ENCODE data around the gene M1AP.

Gene M1AP

GRCh38 chr2:74551942-74552913, 95.9 kb downstream of the M1AP start:
- Histone ChIP-seq H3K36me3 (peaks cover 21% of the 10 kb centered on the region), H3K9me3 (peaks cover 20% of the 10 kb centered on the region), H3K4me2 (peak overlapping the region; percentile 97), H3K27me3 (peaks cover 45% of the 10 kb centered on the region), H3K27ac (peak overlapping the region; percentile 80; the same call in 1 of the 2 replicates), H3K4me3 (no peak overlapping the region), H4K20me1 (peaks cover 22% of the 10 kb centered on the region), H3K4me1 (peaks cover 33% of the 10 kb centered on the region), H3K9ac (no peak overlapping the region; the same call in 1 of the 2 replicates)
- TF ChIP-seq Cebpa-rat (IDR thresholded peaks at IDR 0.05), result no peak

DNA sequence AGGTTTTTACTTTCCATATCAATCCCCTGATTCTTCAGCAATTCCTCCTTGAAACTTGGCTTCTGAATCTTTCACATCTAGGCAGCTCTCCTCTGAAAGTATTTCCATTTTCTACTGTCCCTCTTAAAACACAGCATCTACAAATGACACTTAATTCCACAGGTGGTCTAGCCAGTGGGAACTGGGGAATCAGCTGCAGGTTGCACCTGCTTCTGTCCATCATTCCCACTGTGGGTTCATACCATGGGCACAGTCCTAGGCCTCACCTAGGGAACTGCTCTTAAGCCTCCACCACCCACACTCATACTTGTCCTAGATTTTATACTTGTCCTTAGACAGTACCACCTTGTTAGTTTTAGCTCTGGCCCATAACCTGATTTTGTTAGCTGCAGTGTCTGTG, 96.6 kb downstream of the M1AP start:
- H3K27ac ChIP-seq, result no peak overlapping the region
- peaks cover 15% of the 10 kb centered on the region; the same call in 1 of the 2 replicates for H4K20me1 ChIP-seq
- H3K9me3 ChIP-seq, result peaks cover 20% of the 10 kb centered on the region
- peak overlapping the region; percentile 97 for H3K4me2 ChIP-seq
- peaks cover 33% of the 10 kb centered on the region for H3K4me1 ChIP-seq
- TF ChIP-seq Cebpa-rat (IDR thresholded peaks at IDR 0.05), result no peak
- H3K27me3 ChIP-seq, result peaks cover 52% of the 10 kb centered on the region
- H3K4me3 ChIP-seq, result no peak overlapping the region
- H3K9ac ChIP-seq, result no peak overlapping the region
- H3K36me3 ChIP-seq, result peaks cover 14% of the 10 kb centered on the region

- no peak for TF ChIP-seq Cebpa-rat (IDR thresholded peaks at IDR 0.05)
- no peak overlapping the region for H3K9ac ChIP-seq
- peaks cover 20% of the 10 kb centered on the region for H3K9me3 ChIP-seq
- H3K36me3 ChIP-seq, result peaks cover 8% of the 10 kb centered on the region; the same call in 1 of the 2 replicates
- H3K4me2 ChIP-seq, result no peak overlapping the region
- H3K27ac ChIP-seq, result no peak overlapping the region
- H3K4me1 ChIP-seq, result peaks cover 26% of the 10 kb centered on the region
- peaks cover 65% of the 10 kb centered on the region for H3K27me3 ChIP-seq
- H3K4me3 ChIP-seq, result no peak overlapping the region
- peaks cover 2% of the 10 kb centered on the region; the same call in 1 of the 2 replicates for H4K20me1 ChIP-seq
These were observed 97.9 kb downstream of the M1AP start for GRCh38 chr2:74550231-74550630.

DNA sequence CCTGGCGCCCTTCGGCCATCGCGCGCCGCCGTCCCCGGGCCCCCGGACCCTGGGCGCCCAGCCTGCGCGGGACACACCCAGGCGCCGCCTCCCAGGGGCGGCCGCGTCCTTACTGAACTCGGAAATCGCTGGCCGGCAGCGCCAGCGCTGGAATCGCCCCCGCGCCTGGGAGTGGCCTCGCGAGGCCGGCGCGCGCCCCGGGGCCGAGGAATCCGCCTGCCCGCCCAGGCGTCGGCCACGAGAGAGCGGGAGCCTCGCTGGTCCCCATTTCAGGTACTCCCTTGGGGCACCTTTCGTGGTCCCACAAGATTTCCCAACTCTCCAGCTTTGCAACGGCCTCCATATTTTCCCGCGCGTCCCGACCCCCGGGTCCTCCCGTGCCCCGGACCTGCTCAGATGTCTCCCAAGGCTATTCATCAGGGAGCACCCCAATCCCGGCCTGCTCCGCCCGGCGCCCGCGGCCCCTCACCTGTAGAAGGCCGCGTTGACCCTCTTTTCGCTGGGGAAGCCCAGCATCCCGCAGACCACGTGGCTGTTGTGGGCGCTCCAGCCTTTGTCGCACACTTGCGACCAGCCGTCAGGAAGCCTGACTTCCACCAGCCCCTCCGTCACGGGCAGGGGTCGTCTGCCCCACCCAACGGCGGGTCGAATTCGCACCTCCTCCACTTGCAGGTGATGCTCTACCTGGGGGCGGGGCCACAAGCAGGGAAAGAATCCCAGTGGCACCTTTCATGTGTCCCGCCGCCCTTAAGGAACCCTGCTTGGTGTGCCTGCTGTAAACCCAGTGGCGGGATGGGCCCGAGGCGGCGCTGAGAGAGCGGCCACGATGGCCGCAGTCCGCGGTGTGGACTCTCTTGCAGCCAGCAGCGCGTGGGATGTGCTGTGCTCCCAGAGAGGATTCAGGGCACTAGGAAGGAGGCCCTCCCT, 99.0 kb downstream of the M1AP start:
- Histone ChIP-seq H3K27ac (no peak overlapping the region), H3K4me2 (no peak overlapping the region), H3K4me3 (peak overlapping the region; percentile 39; the same call in 1 of the 2 replicates), H3K27me3 (peaks cover 67% of the 10 kb centered on the region), H3K36me3 (peaks cover 8% of the 10 kb centered on the region; the same call in 1 of the 2 replicates), H3K4me1 (peaks cover 25% of the 10 kb centered on the region), H3K9ac (no peak overlapping the region), H4K20me1 (no peaks in the 10 kb centered on the region), H3K9me3 (peaks cover 20% of the 10 kb centered on the region)
- no peak for TF ChIP-seq Cebpa-rat (IDR thresholded peaks at IDR 0.05)

GRCh38 chr2:74548285-74548899, 99.7 kb downstream of the M1AP start:
- no peak overlapping the region for H3K27ac ChIP-seq
- no peaks in the 10 kb centered on the region for H4K20me1 ChIP-seq
- no peak for TF ChIP-seq Cebpa-rat (IDR thresholded peaks at IDR 0.05)
- H3K4me1 ChIP-seq, result peaks cover 20% of the 10 kb centered on the region
- H3K4me3 ChIP-seq, result peak overlapping the region; percentile 39; the same call in 1 of the 2 replicates
- H3K36me3 ChIP-seq, result peaks cover 8% of the 10 kb centered on the region; the same call in 1 of the 2 replicates
- no peak overlapping the region for H3K9ac ChIP-seq
- no peak overlapping the region for H3K4me2 ChIP-seq
- H3K9me3 ChIP-seq, result peaks cover 20% of the 10 kb centered on the region
- H3K27me3 ChIP-seq, result peaks cover 67% of the 10 kb centered on the region

DNA sequence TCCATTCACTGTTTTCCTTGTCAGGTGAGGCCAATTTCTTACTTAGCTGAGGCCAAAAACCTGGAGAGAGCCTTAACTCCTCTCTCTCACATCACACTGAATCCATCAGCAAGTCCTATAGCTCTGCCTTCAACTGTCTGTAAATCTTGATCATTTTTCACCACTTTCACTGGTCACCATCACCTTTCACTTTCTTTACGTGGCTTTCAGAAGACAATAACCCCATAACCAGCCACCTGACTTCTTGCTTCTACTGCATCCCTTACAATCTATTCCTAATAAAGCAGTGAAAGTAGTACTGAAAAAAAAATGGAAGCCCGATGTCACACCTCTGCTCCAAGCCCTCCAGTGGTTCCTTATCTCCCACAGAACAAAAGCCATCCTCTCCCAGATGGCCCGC, 102.1 kb downstream of the M1AP start:
- Histone ChIP-seq H3K9me3 (peaks cover 20% of the 10 kb centered on the region), H3K27me3 (peaks cover 59% of the 10 kb centered on the region), H3K4me2 (no peak overlapping the region), H3K36me3 (peaks cover 8% of the 10 kb centered on the region; the same call in 1 of the 2 replicates), H3K4me3 (no peak overlapping the region), H3K4me1 (no peaks in the 10 kb centered on the region), H3K9ac (no peak overlapping the region), H4K20me1 (no peaks in the 10 kb centered on the region), H3K27ac (no peak overlapping the region)
- no peak for TF ChIP-seq Cebpa-rat (IDR thresholded peaks at IDR 0.05)

DNA sequence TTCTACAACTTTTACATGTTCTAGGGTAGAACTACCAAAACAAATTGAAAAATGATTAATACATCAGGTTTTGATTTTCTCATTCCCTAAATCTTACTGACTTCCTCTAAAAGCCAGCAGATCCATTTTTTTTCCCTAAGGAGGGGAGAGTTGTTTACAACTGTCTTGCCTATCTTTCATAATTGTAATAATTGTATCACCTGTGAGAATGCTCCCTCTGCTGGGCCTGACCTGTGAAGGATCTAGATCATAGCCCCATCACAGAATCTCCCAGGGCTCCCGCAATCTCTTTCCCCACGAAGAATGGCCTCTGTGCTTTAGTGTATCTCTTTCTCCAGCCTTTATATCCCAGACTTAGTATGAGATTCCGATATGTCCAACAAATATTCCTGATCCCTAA, 103.5 kb downstream of the M1AP start:
- no peak for TF ChIP-seq Cebpa-rat (IDR thresholded peaks at IDR 0.05)
- Histone ChIP-seq H3K27me3 (peaks cover 45% of the 10 kb centered on the region), H3K9ac (no peak overlapping the region), H3K4me1 (no peaks in the 10 kb centered on the region), H3K9me3 (peaks cover 15% of the 10 kb centered on the region), H3K27ac (no peak overlapping the region), H3K4me3 (no peak overlapping the region), H3K36me3 (peaks cover 8% of the 10 kb centered on the region; the same call in 1 of the 2 replicates), H3K4me2 (no peak overlapping the region), H4K20me1 (no peaks in the 10 kb centered on the region)

DNA sequence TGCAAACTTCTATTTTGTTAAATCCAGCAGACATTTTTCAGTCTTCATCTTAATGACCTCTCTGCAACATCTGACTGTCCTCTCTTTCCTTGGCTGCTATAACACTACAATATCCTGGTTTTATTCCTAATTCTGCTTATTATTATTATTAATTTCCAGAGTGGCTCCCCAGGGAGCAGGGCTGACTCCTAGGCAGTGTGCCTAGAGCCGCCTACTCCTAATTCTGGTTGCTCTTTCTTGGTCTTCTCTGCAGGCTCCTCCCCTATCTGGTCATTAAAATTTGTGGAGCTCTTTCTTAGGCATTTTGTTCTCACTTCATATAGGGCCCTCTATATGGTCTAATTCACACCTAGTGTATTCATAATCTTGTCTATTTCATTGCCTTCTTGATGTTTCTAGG, 105.2 kb downstream of the M1AP start:
- Histone ChIP-seq H3K9ac (no peak overlapping the region), H3K4me2 (no peak overlapping the region), H3K9me3 (no peaks in the 10 kb centered on the region), H3K4me3 (no peak overlapping the region), H3K27ac (no peak overlapping the region), H3K36me3 (no peaks in the 10 kb centered on the region), H4K20me1 (no peaks in the 10 kb centered on the region), H3K27me3 (peaks cover 29% of the 10 kb centered on the region), H3K4me1 (peaks cover 7% of the 10 kb centered on the region)
- no peak for TF ChIP-seq Cebpa-rat (IDR thresholded peaks at IDR 0.05)

- Histone ChIP-seq H3K4me3 (no peak overlapping the region), H3K9me3 (no peaks in the 10 kb centered on the region), H3K36me3 (no peaks in the 10 kb centered on the region), H3K4me2 (no peak overlapping the region), H3K27me3 (peaks cover 2% of the 10 kb centered on the region; the same call in 1 of the 2 replicates), H4K20me1 (no peaks in the 10 kb centered on the region), H3K9ac (no peak overlapping the region), H3K4me1 (peaks cover 7% of the 10 kb centered on the region), H3K27ac (no peak overlapping the region)
- no peak for TF ChIP-seq Cebpa-rat (IDR thresholded peaks at IDR 0.05)
These were observed 107.8 kb downstream of the M1AP start for GRCh38 chr2:74540291-74540690.

Measured in BLaER1 (cell line).